ENCODE measurements around the gene ITGA7.

ITGA7 gene

GRCh38 chr12:55682087-55682796, 25.5 kb downstream of the ITGA7 start:
- TF ChIP-seq, protein P1, sequence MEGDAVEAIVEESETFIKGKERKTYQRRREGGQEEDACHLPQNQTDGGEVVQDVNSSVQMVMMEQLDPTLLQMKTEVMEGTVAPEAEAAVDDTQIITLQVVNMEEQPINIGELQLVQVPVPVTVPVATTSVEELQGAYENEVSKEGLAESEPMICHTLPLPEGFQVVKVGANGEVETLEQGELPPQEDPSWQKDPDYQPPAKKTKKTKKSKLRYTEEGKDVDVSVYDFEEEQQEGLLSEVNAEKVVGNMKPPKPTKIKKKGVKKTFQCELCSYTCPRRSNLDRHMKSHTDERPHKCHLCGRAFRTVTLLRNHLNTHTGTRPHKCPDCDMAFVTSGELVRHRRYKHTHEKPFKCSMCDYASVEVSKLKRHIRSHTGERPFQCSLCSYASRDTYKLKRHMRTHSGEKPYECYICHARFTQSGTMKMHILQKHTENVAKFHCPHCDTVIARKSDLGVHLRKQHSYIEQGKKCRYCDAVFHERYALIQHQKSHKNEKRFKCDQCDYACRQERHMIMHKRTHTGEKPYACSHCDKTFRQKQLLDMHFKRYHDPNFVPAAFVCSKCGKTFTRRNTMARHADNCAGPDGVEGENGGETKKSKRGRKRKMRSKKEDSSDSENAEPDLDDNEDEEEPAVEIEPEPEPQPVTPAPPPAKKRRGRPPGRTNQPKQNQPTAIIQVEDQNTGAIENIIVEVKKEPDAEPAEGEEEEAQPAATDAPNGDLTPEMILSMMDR (IDR thresholded peaks at IDR 0.05), result no peak
- no peak for TF ChIP-seq ZFX (IDR thresholded peaks at IDR 0.05; ENCODE audit: borderline replicate concordance)
- H3K27ac ChIP-seq, result peak overlapping the region; percentile 67

DNA sequence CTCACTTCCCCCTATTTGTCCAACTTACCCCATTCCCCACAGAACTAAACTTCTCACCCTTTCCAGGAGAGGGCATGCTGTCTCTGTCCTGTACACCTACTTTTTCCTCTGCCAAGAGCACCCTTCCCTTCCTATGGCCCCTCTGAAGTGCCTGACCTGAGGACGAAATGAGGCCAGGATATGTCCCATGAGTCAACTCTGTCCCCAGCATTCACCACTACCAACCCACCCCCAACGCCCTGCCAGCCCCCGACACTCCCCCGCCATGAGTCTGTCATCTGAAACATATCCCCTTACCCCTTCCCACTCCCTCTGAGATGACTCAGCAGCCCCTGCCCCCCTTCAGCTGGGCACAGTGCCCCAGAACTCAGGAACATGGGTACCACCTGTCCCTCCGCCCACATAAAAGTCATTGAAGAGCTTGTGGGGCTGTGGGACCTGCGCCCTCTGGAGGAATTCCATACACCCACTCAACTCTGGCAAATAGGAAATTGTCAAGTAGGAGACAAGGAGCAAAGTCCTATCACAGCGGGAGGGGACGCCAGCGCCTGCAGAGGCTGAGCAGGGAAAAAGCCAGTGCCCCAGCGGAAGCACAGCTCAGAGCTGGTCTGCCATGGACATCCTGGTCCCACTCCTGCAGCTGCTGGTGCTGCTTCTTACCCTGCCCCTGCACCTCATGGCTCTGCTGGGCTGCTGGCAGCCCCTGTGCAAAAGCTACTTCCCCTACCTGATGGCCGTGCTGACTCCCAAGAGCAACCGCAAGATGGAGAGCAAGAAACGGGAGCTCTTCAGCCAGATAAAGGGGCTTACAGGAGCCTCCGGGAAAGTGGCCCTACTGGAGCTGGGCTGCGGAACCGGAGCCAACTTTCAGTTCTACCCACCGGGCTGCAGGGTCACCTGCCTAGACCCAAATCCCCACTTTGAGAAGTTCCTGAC, 26.3 kb downstream of the ITGA7 start:
- TF ChIP-seq ZFX (IDR thresholded peaks at IDR 0.05; ENCODE audit: borderline replicate concordance), result no peak
- TF ChIP-seq, protein P1 (IDR thresholded peaks at IDR 0.05), result peak; percentile 96
- H3K27ac ChIP-seq, result peak overlapping the region; percentile 67

DNA sequence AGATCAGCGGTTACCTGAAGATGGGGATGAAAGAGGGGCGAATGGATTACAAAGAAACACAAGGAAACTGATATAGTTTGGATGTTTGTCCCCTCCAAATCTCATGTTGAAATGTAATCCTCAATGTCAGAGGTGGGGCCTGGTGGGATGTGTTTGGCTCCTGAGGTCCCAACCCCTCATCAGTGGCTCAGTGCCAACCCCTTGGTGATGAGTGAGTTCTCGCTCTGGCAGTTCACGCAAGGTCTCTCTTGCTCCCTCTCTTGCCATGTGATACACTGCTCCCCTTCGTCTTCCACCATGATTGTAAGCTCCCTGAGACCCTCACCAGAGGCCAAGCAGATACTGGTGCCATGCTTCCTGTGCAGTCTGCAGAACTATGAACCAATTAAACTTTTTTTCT, 28.0 kb downstream of the ITGA7 start:
- no peak overlapping the region for H3K27ac ChIP-seq
- TF ChIP-seq, protein P1 (IDR thresholded peaks at IDR 0.05), result no peak
- TF ChIP-seq ZFX (IDR thresholded peaks at IDR 0.05; ENCODE audit: borderline replicate concordance), result no peak

- no peak overlapping the region for H3K27ac ChIP-seq
- no peak for TF ChIP-seq ZFX (IDR thresholded peaks at IDR 0.05; ENCODE audit: borderline replicate concordance)
- TF ChIP-seq, protein P1 (IDR thresholded peaks at IDR 0.05), result no peak
These were observed 31.0 kb downstream of the ITGA7 start for GRCh38 chr12:55676707-55677106.

- TF ChIP-seq, protein P1 (IDR thresholded peaks at IDR 0.05), result no peak
- no peak for TF ChIP-seq ZFX (IDR thresholded peaks at IDR 0.05; ENCODE audit: borderline replicate concordance)
- no peak overlapping the region for H3K27ac ChIP-seq
These were observed 32.0 kb downstream of the ITGA7 start for GRCh38 chr12:55675666-55676065.

GRCh38 chr12:55673638-55674037, 34.1 kb downstream of the ITGA7 start:
- no peak overlapping the region for H3K27ac ChIP-seq
- TF ChIP-seq ZFX (IDR thresholded peaks at IDR 0.05; ENCODE audit: borderline replicate concordance), result no peak
- TF ChIP-seq, protein P1 (IDR thresholded peaks at IDR 0.05), result no peak

DNA sequence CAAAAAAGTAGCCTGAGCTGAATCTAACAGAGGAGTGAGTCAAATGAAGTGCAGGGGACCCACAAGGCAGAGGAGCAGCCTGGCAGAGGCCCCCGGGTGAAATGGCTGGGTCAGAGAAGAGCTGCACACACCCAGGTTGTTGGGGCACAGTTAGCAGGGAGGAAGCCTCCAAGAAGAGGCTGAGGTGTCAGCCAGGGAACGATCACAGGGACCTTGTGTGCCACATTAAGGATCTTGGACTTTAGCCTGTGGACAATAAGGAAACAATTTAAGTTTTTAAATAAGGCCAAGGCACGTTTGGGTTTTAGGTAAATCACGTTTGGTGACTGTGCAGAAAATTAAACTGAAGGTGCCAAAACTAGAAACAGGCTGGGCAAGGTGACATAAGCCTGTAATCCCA, 36.0 kb downstream of the ITGA7 start:
- TF ChIP-seq, protein P1 (IDR thresholded peaks at IDR 0.05), result no peak
- TF ChIP-seq ZFX (IDR thresholded peaks at IDR 0.05; ENCODE audit: borderline replicate concordance), result no peak
- no peak overlapping the region for H3K27ac ChIP-seq
